Fibroblast of lung (primary cell): Measurements from ENCODE around the gene BLOC1S5. TPM values are rescaled to one million over a fixed set of nuclear protein-coding genes. Genes with fewer than 3 reads are reported as not detected.

Experiments
- DNase-seq, 2 donors: peaks; one replicate each; pipeline versions ENCODE4 v3.0.0 to v3.0.0-alpha.2; 2010; ENCODE audit warnings: low read depth in 2 of 2
- H2AFZ ChIP-seq: 2 replicates; pipeline ENCODE4 v1.5.1; 2012; ENCODE audit warnings: low read length, control low read depth, inconsistent platforms
- H3K27ac ChIP-seq: 2 replicates; pipeline ENCODE4 v1.5.1; 2011; ENCODE audit warnings: low read length, control low read depth; ENCODE audit not compliant: insufficient read depth
- H3K27me3 ChIP-seq: 2 replicates; pipeline ENCODE4 v1.5.1; 2011; ENCODE audit warnings: mild to moderate bottlenecking, low read length; ENCODE audit not compliant: control insufficient read depth, insufficient read depth
- H3K36me3 ChIP-seq: 2 replicates; pipeline ENCODE4 v1.5.1; 2011; ENCODE audit warnings: low read length; ENCODE audit not compliant: control insufficient read depth, insufficient read depth
- H3K4me1 ChIP-seq: 2 replicates; pipeline ENCODE4 v1.5.1; 2011; ENCODE audit warnings: low read length; ENCODE audit not compliant: control insufficient read depth, insufficient read depth; ENCODE audit errors: extremely low read depth
- H3K4me2 ChIP-seq: 2 replicates; pipeline ENCODE4 v1.5.1; 2011; ENCODE audit warnings: low read length, control low read depth; ENCODE audit not compliant: insufficient read depth; ENCODE audit errors: extremely low read depth
- H3K4me3 ChIP-seq, 4 experiments: fragments of 200-600 bp in 1 of 4; sonication (generic) in 1 of 4; replicated peaks in 1 of 4; 2 replicates each; pipeline ENCODE4 v1.5.1; 2011 to 2016; ENCODE audit warnings: low read length in 4 of 4, low read depth in 3 of 4, mild to moderate bottlenecking in 3 of 4, control low read depth in 2 of 4, inconsistent platforms in 1 of 4, mixed read lengths in 1 of 4; ENCODE audit not compliant: insufficient read depth in 1 of 4; ENCODE audit errors: control extremely low read depth in 1 of 4
- H3K79me2 ChIP-seq: 2 replicates; pipeline ENCODE4 v1.5.1; 2012; ENCODE audit warnings: mild to moderate bottlenecking, low read length, inconsistent platforms; ENCODE audit not compliant: control insufficient read depth, insufficient read depth
- H3K9ac ChIP-seq: 2 replicates; pipeline ENCODE4 v1.5.1; 2011; ENCODE audit warnings: mild to moderate bottlenecking, low read length, control low read depth; ENCODE audit not compliant: insufficient read depth
- H3K9me3 ChIP-seq: 2 replicates; pipeline ENCODE4 v1.5.1; 2012; ENCODE audit warnings: low read depth, low read length; ENCODE audit not compliant: control insufficient read depth, insufficient read depth
- H4K20me1 ChIP-seq: 2 replicates; pipeline ENCODE4 v1.5.1; 2011; ENCODE audit warnings: low read length; ENCODE audit not compliant: control insufficient read depth, insufficient read depth; ENCODE audit errors: extremely low read depth
- CTCF ChIP-seq, 2 donors: IDR thresholded peaks in 1 of 2; conservative IDR thresholded peaks in 1 of 2; 1 replicate in 1 of 2; 2 replicates in 1 of 2; pipeline ENCODE4 v1.5.1; 2011 to 2012; ENCODE audit warnings: low read length in 2 of 2, control low read depth in 1 of 2, inconsistent platforms in 1 of 2, low read depth in 1 of 2, mild to moderate bottlenecking in 1 of 2
- EZH2 ChIP-seq: IDR thresholded peaks from 2 replicates; pipeline ENCODE4 v1.5.1; 2012; ENCODE audit warnings: low read length, control low read depth, mild to moderate bottlenecking; ENCODE audit errors: missing control alignments
- polyA plus RNA-seq, 2 donors: library from polyadenylated mRNA; depleted of rRNA in 1 of 2; stranded (reverse) in 1 of 2; unstranded in 1 of 2; fragments of >200 nt; gene quantifications; 2 replicates each; pipeline ENCODE4 v1.2.1, GENCODE V29; 2011 to 2012; ENCODE audit warnings: missing spikeins in 1 of 2
- total RNA-seq: library from RNA; depleted of rRNA; stranded (reverse); fragments of >200 nt; gene quantifications from 2 replicates; pipeline ENCODE4 v1.2.1, GENCODE V29; 2014

Gene BLOC1S5
- total and polyA plus RNA-seq, 2 donors (not counting 1 experiment from before 2014, with no cell fraction given) = 10.1 to 20.6 TPM

GRCh38 chr6:7979831-7980230, 84.4 kb downstream of the BLOC1S5 start:
- H3K36me3 ChIP-seq = no peaks in the 10 kb centered on the region

DNA sequence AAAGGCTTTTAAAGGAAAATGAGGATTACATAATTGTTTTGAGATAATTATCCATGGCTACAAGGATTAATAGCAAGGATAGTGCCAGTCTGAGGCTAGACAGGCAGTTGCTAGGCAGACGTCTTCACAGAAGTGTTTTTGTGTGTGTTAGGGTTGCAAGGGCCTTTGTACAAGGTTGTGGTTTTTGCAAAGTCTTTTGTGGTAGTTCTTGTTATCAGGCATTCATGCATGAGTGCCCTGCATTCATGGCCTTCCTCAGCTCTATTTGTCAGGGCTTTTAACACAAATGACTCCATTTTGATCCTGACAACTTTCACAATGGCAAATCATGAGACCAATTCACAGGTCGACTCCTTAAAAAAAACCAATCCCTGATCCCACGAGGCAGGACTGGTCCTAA, 85.5 kb downstream of the BLOC1S5 start:
- no peak overlapping the region for H3K9ac ChIP-seq
- DNase-seq = peak in 1 of 2 donors; percentile 95
- TF ChIP-seq EZH2 (no peak), CTCF (conservative IDR thresholded peaks at IDR 0.05 in 1 of 2, IDR thresholded peaks at IDR 0.05 in 1 of 2; ENCODE audit: low read depth in 1 of 2, low read length in 2 of 2) (no peak)
- H3K27ac ChIP-seq = no peak overlapping the region
- no peak overlapping the region for H3K4me3 ChIP-seq
- peaks cover 2% of the 10 kb centered on the region for H3K27me3 ChIP-seq
- no peaks in the 10 kb centered on the region for H3K9me3 ChIP-seq
- H3K4me2 ChIP-seq = no peak overlapping the region
- H3K36me3 ChIP-seq = no peaks in the 10 kb centered on the region
- peaks cover 3% of the 10 kb centered on the region for H3K4me1 ChIP-seq
- H3K79me2 ChIP-seq = no peaks in the 10 kb centered on the region
- no peak overlapping the region for H2AFZ ChIP-seq
- no peaks in the 10 kb centered on the region for H4K20me1 ChIP-seq

More at GRCh38 chr6:7979831-7980230, 84.4 kb downstream of the BLOC1S5 start:
- TF ChIP-seq CTCF (conservative IDR thresholded peaks at IDR 0.05 in 1 of 2, IDR thresholded peaks at IDR 0.05 in 1 of 2; ENCODE audit: low read depth in 1 of 2, low read length in 2 of 2) (no peak), EZH2 (no peak)
- peaks cover 3% of the 10 kb centered on the region for H3K4me1 ChIP-seq
- H3K4me2 ChIP-seq = no peak overlapping the region
- H4K20me1 ChIP-seq = no peaks in the 10 kb centered on the region
- peaks cover 2% of the 10 kb centered on the region for H3K27me3 ChIP-seq
- no peak overlapping the region for H3K4me3 ChIP-seq
- no peaks in the 10 kb centered on the region for H3K9me3 ChIP-seq
- peak in 1 of 2 donors; percentile 33 for DNase-seq
- no peak overlapping the region for H3K27ac ChIP-seq
- H3K9ac ChIP-seq = no peak overlapping the region
- no peak overlapping the region for H2AFZ ChIP-seq
- H3K79me2 ChIP-seq = no peaks in the 10 kb centered on the region

GRCh38 chr6:7976485-7977056, 87.6 kb downstream of the BLOC1S5 start:
- H2AFZ ChIP-seq = no peak overlapping the region
- H3K4me1 ChIP-seq = peaks cover 3% of the 10 kb centered on the region
- no peak overlapping the region for H3K9ac ChIP-seq
- no peaks in the 10 kb centered on the region for H3K36me3 ChIP-seq
- DNase-seq = no peak
- H3K9me3 ChIP-seq = no peaks in the 10 kb centered on the region
- H4K20me1 ChIP-seq = no peaks in the 10 kb centered on the region
- H3K79me2 ChIP-seq = no peaks in the 10 kb centered on the region
- no peak overlapping the region for H3K4me2 ChIP-seq
- no peak overlapping the region for H3K4me3 ChIP-seq
- no peak for TF ChIP-seq CTCF (conservative IDR thresholded peaks at IDR 0.05 in 1 of 2, IDR thresholded peaks at IDR 0.05 in 1 of 2; ENCODE audit: low read depth in 1 of 2, low read length in 2 of 2)
- no peak for TF ChIP-seq EZH2
- H3K27me3 ChIP-seq = peaks cover 2% of the 10 kb centered on the region
- no peak overlapping the region for H3K27ac ChIP-seq
